HepG2 (cell line): ENCODE measurements around the gene ADAMTSL4. TPM values are rescaled to one million over a fixed set of nuclear protein-coding genes. Genes with fewer than 3 reads are reported as not detected.
A peak's percentile ranks its signal among the peaks of the same experiment; 100 is the strongest.

Experiments
- AFF4 ChIP-seq: sonication (generic); formaldehyde crosslinking; IDR thresholded peaks from 2 replicates; pipeline ENCODE4 v1.4.0; 2020; ENCODE audit warnings: missing genetic modification reagents
- ASH2L ChIP-seq: fragments of 300-600, 200-600 bp; sonication (generic); IDR thresholded peaks from 2 replicates; pipeline ENCODE4 v1.7.0; 2017; ENCODE audit warnings: low read depth, mild to moderate bottlenecking, moderate library complexity, mixed read lengths, low read length; ENCODE audit not compliant: insufficient read length
- ATF7 ChIP-seq, 2 experiments: fragments of 450-650 bp in 1 of 2; sonication (generic) in 1 of 2; formaldehyde crosslinking in 1 of 2; IDR thresholded peaks; 2 replicates each; pipeline versions ENCODE4 v1.4.0 to v1.6.1; 2016 to 2020; ENCODE audit warnings: antibody characterized with exemption in 1 of 2, mild to moderate bottlenecking in 1 of 2, missing genetic modification reagents in 1 of 2
- GFI1 ChIP-seq: sonication (generic); formaldehyde crosslinking; IDR thresholded peaks from 2 replicates; pipeline ENCODE4 v1.5.0; 2020; ENCODE audit warnings: missing genetic modification reagents, mild to moderate bottlenecking, borderline replicate concordance
- NR3C1 ChIP-seq: sonication (generic); formaldehyde crosslinking; IDR thresholded peaks from 2 replicates; pipeline ENCODE4 v1.4.0; 2020; ENCODE audit warnings: missing genetic modification reagents
- PHF20 ChIP-seq: sonication (generic); formaldehyde crosslinking; IDR thresholded peaks from 2 replicates; pipeline ENCODE4 v1.5.0; 2020; ENCODE audit warnings: mild to moderate bottlenecking, missing genetic modification reagents
- POLR2AphosphoS5 ChIP-seq: IDR thresholded peaks from 2 replicates; pipeline ENCODE4 v1.6.1; 2012; ENCODE audit warnings: low read depth, low read length
- PRMT3 ChIP-seq: sonication (generic); formaldehyde crosslinking; IDR thresholded peaks from 2 replicates; pipeline ENCODE4 v1.8.1; 2022; ENCODE audit warnings: low read depth, mild to moderate bottlenecking, moderate library complexity, missing genetic modification reagents, borderline replicate concordance
- RAD51 ChIP-seq: fragments of 450-650 bp; IDR thresholded peaks from 2 replicates; pipeline ENCODE4 v1.6.1; 2016; ENCODE audit warnings: borderline replicate concordance
- SAFB2 ChIP-seq: sonication (generic); formaldehyde crosslinking; IDR thresholded peaks from 2 replicates; pipeline ENCODE4 v1.5.1; 2020; ENCODE audit warnings: missing genetic modification reagents, low read depth, mild to moderate bottlenecking, borderline replicate concordance
- SCMH1 ChIP-seq: sonication (generic); formaldehyde crosslinking; IDR thresholded peaks from 2 replicates; pipeline ENCODE4 v1.9.0; 2021; ENCODE audit warnings: missing genetic modification reagents, mild to moderate bottlenecking, borderline replicate concordance
- TCF7L2 ChIP-seq: IDR thresholded peaks from 2 replicates; pipeline ENCODE4 v1.6.1; 2011; ENCODE audit warnings: mild to moderate bottlenecking, low read depth, low read length, moderate library complexity
- YEATS4 ChIP-seq: sonication (generic); formaldehyde crosslinking; IDR thresholded peaks from 2 replicates; pipeline ENCODE4 v1.4.0; 2020; ENCODE audit warnings: missing genetic modification reagents, borderline replicate concordance
- ZNF136 ChIP-seq: sonication (generic); formaldehyde crosslinking; IDR thresholded peaks from 2 replicates; pipeline ENCODE4 v1.8.1; 2022; ENCODE audit warnings: low read depth, mild to moderate bottlenecking, moderate library complexity, missing genetic modification reagents
- ZNF143 ChIP-seq: sonication (generic); formaldehyde crosslinking; IDR thresholded peaks from 2 replicates; pipeline ENCODE4 v1.4.0; 2020; ENCODE audit warnings: missing genetic modification reagents
- ZNF234 ChIP-seq: sonication (generic); formaldehyde crosslinking; conservative IDR thresholded peaks from 2 replicates; pipeline ENCODE4 v1.5.1; 2020; ENCODE audit warnings: mild to moderate bottlenecking, missing genetic modification reagents
- ZNF496 ChIP-seq: sonication (generic); formaldehyde crosslinking; IDR thresholded peaks from 2 replicates; pipeline ENCODE4 v1.8.1; 2023; ENCODE audit warnings: mild to moderate bottlenecking, moderate library complexity, missing genetic modification reagents; ENCODE audit not compliant: insufficient replicate concordance
- ZNF652 ChIP-seq: IDR thresholded peaks from 2 replicates; pipeline ENCODE4 v1.6.1; 2016; ENCODE audit warnings: low read depth, borderline replicate concordance
- ZSCAN29 ChIP-seq: sonication (generic); formaldehyde crosslinking; conservative IDR thresholded peaks from 2 replicates; pipeline ENCODE4 v1.4.0; 2020; ENCODE audit warnings: mild to moderate bottlenecking, missing genetic modification reagents
- polyA plus RNA-seq, 8 experiments: library from polyadenylated mRNA; depleted of rRNA in 3 of 8; stranded (reverse) in 7 of 8; unstranded in 1 of 8; fragments of >200 nt; fragmentation: Illumina TruSeq in 4 of 8; extraction: Trizol in 4 of 8; gene quantifications; 2 replicates each; pipeline versions ENCODE4 v1.2.1 to v1.2.3, GENCODE V29; 2011 to 2016; ENCODE audit warnings: low read depth in 4 of 8, missing spikeins in 1 of 8, mixed read lengths in 1 of 8; ENCODE audit not compliant: insufficient read depth in 1 of 8
- total RNA-seq, 5 experiments: library from RNA; depleted of rRNA; stranded (reverse); fragments of >200 nt; fragmentation: Illumina TruSeq; extraction: Trizol; gene quantifications; 2 replicates each; pipeline ENCODE4 v1.2.3, GENCODE V29; 2016; ENCODE audit warnings: low read depth in 1 of 5
- TF ChIP-seq, protein P1 (sequence below): sonication (generic); formaldehyde crosslinking; conservative IDR thresholded peaks from 2 replicates; pipeline ENCODE4 v1.4.0; 2020; ENCODE audit warnings: missing genetic modification reagents
- TF ChIP-seq, protein P2 (sequence below): sonication (generic); formaldehyde crosslinking; IDR thresholded peaks from 2 replicates; pipeline ENCODE4 v1.8.0; 2022; ENCODE audit warnings: missing genetic modification reagents, mild to moderate bottlenecking, inconsistent platforms, borderline replicate concordance

Gene ADAMTSL4
- total and polyA plus RNA-seq, 2 of the 13 experiments (the other 11 are each of a cell fraction or from before 2014, with no cell fraction given) = 3.9 to 16.4 TPM

DNA sequence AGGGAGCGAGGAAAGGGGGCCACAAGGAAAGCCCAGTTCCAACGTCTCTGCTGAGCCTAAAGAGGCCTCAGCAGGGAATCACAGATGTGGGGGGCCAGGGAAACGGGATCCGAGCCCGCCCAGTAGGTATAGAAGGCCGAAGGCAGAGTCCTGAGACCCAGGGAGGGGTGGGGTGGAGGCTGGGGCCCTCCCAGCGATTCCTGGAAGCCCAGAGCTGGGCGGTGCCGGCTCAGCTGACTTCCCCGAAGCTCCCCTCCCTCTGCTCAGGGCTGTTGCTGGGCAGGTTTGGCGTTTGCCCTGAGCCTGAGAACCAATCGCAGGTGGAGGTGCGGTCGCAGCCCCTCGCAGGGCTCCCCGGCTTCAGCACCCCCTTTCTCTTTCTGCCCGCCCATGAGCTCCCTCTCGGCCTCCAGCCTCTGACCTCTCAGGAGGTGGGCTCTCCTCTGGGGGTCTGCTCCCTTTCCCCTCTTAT lies 12.8 kb downstream of the ADAMTSL4 start (continued):
- TF ChIP-seq POLR2AphosphoS5 (peak; percentile 33; the same call in 1 of the 2 replicates), YEATS4 (CRISPR knock-in tag) (0 out of 2 replicates have a peak, but pooled peaks have one; percentile 33), SAFB2 (CRISPR knock-in tag) (no peak; the same call in 1 of the 2 replicates), ZNF136 (CRISPR knock-in tag) (no peak), ATF7 (IDR thresholded peaks at IDR 0.05) (no peak), ATF7 (CRISPR knock-in tag; IDR thresholded peaks at IDR 0.05) (no peak), PHF20 (CRISPR knock-in tag) (no peak; the same call in 1 of the 2 replicates), ZNF496 (CRISPR knock-in tag) (no peak), NR3C1 (CRISPR knock-in tag) (no peak), ZNF652 (CRISPR knock-in tag) (0 out of 2 replicates have a peak, but pooled peaks have one; percentile 15), AFF4 (CRISPR knock-in tag) (no peak), ASH2L (no peak), PRMT3 (CRISPR knock-in tag) (no peak), ZSCAN29 (CRISPR knock-in tag) (peak; percentile 59), ZNF143 (CRISPR knock-in tag) (no peak), RAD51 (peak; percentile 24; the same call in 1 of the 2 replicates), SCMH1 (no peak), ZNF234 (CRISPR knock-in tag) (no peak), TCF7L2 (no peak), GFI1 (CRISPR knock-in tag) (peak; percentile 46; the same call in 1 of the 2 replicates)
- TF ChIP-seq, protein P1, sequence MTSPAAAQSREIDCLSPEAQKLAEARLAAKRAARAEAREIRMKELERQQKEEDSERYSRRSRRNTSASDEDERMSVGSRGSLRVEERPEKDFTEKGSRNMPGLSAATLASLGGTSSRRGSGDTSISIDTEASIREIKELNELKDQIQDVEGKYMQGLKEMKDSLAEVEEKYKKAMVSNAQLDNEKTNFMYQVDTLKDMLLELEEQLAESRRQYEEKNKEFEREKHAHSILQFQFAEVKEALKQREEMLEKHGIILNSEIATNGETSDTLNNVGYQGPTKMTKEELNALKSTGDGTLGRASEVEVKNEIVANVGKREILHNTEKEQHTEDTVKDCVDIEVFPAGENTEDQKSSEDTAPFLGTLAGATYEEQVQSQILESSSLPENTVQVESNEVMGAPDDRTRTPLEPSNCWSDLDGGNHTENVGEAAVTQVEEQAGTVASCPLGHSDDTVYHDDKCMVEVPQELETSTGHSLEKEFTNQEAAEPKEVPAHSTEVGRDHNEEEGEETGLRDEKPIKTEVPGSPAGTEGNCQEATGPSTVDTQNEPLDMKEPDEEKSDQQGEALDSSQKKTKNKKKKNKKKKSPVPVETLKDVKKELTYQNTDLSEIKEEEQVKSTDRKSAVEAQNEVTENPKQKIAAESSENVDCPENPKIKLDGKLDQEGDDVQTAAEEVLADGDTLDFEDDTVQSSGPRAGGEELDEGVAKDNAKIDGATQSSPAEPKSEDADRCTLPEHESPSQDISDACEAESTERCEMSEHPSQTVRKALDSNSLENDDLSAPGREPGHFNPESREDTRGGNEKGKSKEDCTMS = no peak
- TF ChIP-seq, protein P2, sequence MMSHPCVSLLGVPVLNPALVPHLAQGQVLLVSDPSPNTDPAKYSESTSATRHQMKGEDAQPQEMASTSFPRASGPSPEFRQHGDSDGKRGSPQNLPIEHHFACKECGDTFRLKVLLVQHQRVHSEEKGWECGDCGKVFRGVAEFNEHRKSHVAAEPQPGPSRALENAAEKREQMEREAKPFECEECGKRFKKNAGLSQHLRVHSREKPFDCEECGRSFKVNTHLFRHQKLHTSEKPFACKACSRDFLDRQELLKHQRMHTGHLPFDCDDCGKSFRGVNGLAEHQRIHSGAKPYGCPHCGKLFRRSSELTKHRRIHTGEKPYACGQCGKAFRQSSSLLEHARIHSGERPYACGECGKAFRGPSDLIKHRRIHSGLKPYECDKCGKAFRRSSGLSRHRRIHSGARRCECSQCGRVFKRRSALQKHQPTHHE (CRISPR knock-in tag) = no peak
